Spleen (tissue), 13 donors: ENCODE results near the gene GRIK4. TPM values are rescaled to one million over a fixed set of nuclear protein-coding genes. Genes with fewer than 3 reads are reported as not detected.
A peak's percentile ranks its signal among the peaks of the same experiment; 100 is the strongest.

ENCODE experiments used
- DNase-seq: peaks from one replicate; pipeline ENCODE4 v3.0.0-alpha.2; 2020
- H3K27ac ChIP-seq, 8 donors: fragments of 200-600 bp; sonication (generic) in 7 of 8; 1 replicate in 4 of 8; 2 replicates in 4 of 8; pipeline versions ENCODE4 v1.5.0 to v1.8.0; 2016 to 2021; ENCODE audit warnings: inconsistent platforms in 4 of 8, mild to moderate bottlenecking in 4 of 8, moderate library complexity in 1 of 8
- H3K27me3 ChIP-seq, 7 donors: fragments of 200-600 bp; sonication (generic) in 6 of 7; replicated peaks in 1 of 7; 1 replicate in 4 of 7; 2 replicates in 3 of 7; pipeline versions ENCODE4 v1.5.0 to v1.8.0; 2016 to 2021; ENCODE audit warnings: inconsistent platforms in 3 of 7, mild to moderate bottlenecking in 1 of 7
- H3K36me3 ChIP-seq, 6 donors: fragments of 200-600 bp; sonication (generic) in 5 of 6; 1 replicate in 4 of 6; 2 replicates in 2 of 6; pipeline versions ENCODE4 v1.5.0 to v1.8.0; 2016 to 2021; ENCODE audit warnings: inconsistent platforms in 2 of 6
- H3K4me1 ChIP-seq, 6 donors: fragments of 200-600 bp; sonication (generic) in 5 of 6; 1 replicate in 3 of 6; 2 replicates in 3 of 6; pipeline versions ENCODE4 v1.5.0 to v1.8.0; 2016 to 2021; ENCODE audit warnings: inconsistent platforms in 3 of 6
- H3K4me3 ChIP-seq, 8 donors: fragments of 200-600 bp; sonication (generic) in 7 of 8; 1 replicate in 4 of 8; 2 replicates in 4 of 8; pipeline versions ENCODE4 v1.5.0 to v1.8.0; 2016 to 2021; ENCODE audit warnings: inconsistent platforms in 4 of 8, mild to moderate bottlenecking in 4 of 8, moderate library complexity in 2 of 8
- H3K9me3 ChIP-seq, 8 donors: fragments of 200-600 bp; sonication (generic) in 7 of 8; 1 replicate in 4 of 8; 2 replicates in 4 of 8; pipeline versions ENCODE4 v1.5.0 to v1.8.0; 2016 to 2021; ENCODE audit warnings: inconsistent platforms in 4 of 8
- POLR2A ChIP-seq, 3 donors: fragments of 450-650 bp; IDR thresholded peaks; one replicate each; pipeline ENCODE4 v1.5.1; 2017; ENCODE audit warnings: antibody characterized with exemption in 3 of 3, mild to moderate bottlenecking in 1 of 3
- POLR2AphosphoS5 ChIP-seq, 3 donors: sonication (generic); formaldehyde crosslinking; IDR thresholded peaks; one replicate each; pipeline ENCODE4 v1.5.1; 2017; ENCODE audit warnings: antibody characterized with exemption in 3 of 3
- WGBS, 5 donors: extraction: QIAGEN DNeasy Blood & Tissue Kit in 3 of 5; methylation state at CpG; one replicate each; pipeline versions ENCODE4 v1.1.5 to v1.1.7; 2013 to 2018; 5-methylcytosine and 5-hydroxymethylcytosine counted together
- intact Hi-C: fragments of 100-400 bp; cut with DNase I; formaldehyde crosslinking; loops from one replicate; pipeline ENCODE4 v1.15.0; 2023; ENCODE audit warnings: low total_unique reads
- long read RNA-seq, 2 donors: transcript quantifications; one replicate each; lab custom pipeline, GENCODE V29; 2026
- polyA plus RNA-seq, 3 donors: library from polyadenylated mRNA; stranded (reverse); fragments of 200-250 nt; gene quantifications; one replicate each; pipeline ENCODE4 v1.2.1, GENCODE V29; 2013
- total RNA-seq, 7 donors: library from RNA; depleted of rRNA in 3 of 7; stranded (reverse); fragments of >200 nt in 3 of 7; fragmentation: NEBNext Ultra II Directional in 4 of 7; extraction: Animal tissue kit (Norgen Biotek cat#: 25700) in 4 of 7; gene quantifications; one replicate each; pipeline versions ENCODE4 v1.1.0 to v1.2.1, GENCODE V29; 2016 to 2021
- TF ChIP-seq, protein P1 (sequence below), 11 experiments: fragments of 200-600 bp in 7 of 11; fragments of 450-650 bp in 4 of 11; sonication (generic) in 4 of 11; IDR thresholded peaks in 8 of 11; conservative IDR thresholded peaks in 3 of 11; 1 replicate in 7 of 11; 2 replicates in 4 of 11; pipeline versions ENCODE4 v1.4.0 to v1.8.0; 2016 to 2021; ENCODE audit warnings: antibody characterized with exemption in 11 of 11, inconsistent platforms in 4 of 11, mild to moderate bottlenecking in 1 of 11
- donor health status: healthy with polysubstance abuse.
- donor health status: DM: no; HTN: no; CAD: no; lungs with moderate emphysema.
- donor health status: DM: no; HTN: no; CAD: no.
- donor health status: Bipolar disorder and iron deficiency.
- donor health status: healthy.
- donor health status: DM: no; HTN: no; CAD: no.
- donor health status: DM: yes; HTN: yes; CAD: no.

Gene GRIK4, protein sequence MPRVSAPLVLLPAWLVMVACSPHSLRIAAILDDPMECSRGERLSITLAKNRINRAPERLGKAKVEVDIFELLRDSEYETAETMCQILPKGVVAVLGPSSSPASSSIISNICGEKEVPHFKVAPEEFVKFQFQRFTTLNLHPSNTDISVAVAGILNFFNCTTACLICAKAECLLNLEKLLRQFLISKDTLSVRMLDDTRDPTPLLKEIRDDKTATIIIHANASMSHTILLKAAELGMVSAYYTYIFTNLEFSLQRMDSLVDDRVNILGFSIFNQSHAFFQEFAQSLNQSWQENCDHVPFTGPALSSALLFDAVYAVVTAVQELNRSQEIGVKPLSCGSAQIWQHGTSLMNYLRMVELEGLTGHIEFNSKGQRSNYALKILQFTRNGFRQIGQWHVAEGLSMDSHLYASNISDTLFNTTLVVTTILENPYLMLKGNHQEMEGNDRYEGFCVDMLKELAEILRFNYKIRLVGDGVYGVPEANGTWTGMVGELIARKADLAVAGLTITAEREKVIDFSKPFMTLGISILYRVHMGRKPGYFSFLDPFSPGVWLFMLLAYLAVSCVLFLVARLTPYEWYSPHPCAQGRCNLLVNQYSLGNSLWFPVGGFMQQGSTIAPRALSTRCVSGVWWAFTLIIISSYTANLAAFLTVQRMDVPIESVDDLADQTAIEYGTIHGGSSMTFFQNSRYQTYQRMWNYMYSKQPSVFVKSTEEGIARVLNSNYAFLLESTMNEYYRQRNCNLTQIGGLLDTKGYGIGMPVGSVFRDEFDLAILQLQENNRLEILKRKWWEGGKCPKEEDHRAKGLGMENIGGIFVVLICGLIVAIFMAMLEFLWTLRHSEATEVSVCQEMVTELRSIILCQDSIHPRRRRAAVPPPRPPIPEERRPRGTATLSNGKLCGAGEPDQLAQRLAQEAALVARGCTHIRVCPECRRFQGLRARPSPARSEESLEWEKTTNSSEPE
- total RNA-seq: 1 to 10 TPM in 4 of 7 donors, under 1 TPM in 3; 0.40 to 2.4 (median 1.7) TPM
- under 1 TPM; 0.04 to 0.19 (median 0.14) TPM for polyA plus RNA-seq
- long read RNA-seq, donor 1: 0 reads
- long read RNA-seq, donor 2: 0 reads

DNA sequence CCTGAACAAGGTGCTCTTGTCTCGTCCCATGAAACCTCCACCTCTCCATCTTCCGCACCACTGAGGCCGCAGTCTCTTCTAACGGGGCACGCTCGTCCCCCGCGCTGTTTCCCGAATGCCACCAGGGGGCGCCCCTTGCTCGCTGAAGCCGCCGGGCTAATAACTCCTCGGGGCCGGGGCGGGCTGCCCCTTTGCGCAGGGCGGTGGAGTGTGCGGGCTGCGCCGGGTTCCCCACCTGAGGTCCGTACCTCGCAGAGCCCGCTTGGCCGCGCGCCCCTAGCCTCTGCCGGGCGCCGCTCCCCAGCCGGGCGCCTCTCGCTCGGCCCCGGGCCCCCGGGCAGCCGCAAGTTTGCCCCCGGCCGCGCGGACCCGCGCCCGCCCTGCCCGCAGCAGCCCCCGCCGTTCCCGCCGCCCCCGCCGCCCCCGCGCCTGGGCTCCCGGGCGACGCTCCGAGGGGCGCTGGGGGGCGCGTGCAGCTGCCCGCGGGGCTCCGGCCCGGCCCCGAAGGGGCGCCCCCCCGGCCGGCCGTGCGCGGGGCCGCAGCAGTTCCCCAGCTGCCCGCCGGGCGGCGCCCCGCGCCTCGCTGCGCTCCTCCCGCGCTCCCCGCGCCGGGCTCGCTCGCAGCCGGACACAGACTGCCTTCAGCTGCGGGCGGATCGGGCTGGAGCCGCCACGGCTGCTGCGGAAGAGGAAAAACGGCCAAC lies at the start of gene GRIK4:
GRIK4 (plus strand) TSS at position 633 of the 704 bp plus-strand sequence. CDS start 148,571 bp downstream, outside the sequence.
- 0 to 3% (median 1%) methylated on average over 21 to 95 of the region's 95 CpGs for WGBS, 5 donors
- peaks cover 0 to 12% (median 4%) of the 10 kb centered on the region in 6 donors for H3K4me1 ChIP-seq
- no peaks in the 10 kb centered on the region for H3K36me3 ChIP-seq
- H3K27ac ChIP-seq: no peak within 1 kb of the TSS
- peaks cover 0 to 95% (median 24%) of the 10 kb centered on the region in 7 donors for H3K27me3 ChIP-seq
- intact Hi-C loops: loop anchor here (2.0 to 10.0 kb wide), 2 partner anchors 172 to 294 kb away; no protein-coding TSS in a partner anchor
- peak within 1 kb of the TSS in 7 of 8 donors; percentile 20 to 68 (median 34) for H3K4me3 ChIP-seq
- H3K9me3 ChIP-seq: no peaks in the 10 kb centered on the region
- TF ChIP-seq, protein P1, sequence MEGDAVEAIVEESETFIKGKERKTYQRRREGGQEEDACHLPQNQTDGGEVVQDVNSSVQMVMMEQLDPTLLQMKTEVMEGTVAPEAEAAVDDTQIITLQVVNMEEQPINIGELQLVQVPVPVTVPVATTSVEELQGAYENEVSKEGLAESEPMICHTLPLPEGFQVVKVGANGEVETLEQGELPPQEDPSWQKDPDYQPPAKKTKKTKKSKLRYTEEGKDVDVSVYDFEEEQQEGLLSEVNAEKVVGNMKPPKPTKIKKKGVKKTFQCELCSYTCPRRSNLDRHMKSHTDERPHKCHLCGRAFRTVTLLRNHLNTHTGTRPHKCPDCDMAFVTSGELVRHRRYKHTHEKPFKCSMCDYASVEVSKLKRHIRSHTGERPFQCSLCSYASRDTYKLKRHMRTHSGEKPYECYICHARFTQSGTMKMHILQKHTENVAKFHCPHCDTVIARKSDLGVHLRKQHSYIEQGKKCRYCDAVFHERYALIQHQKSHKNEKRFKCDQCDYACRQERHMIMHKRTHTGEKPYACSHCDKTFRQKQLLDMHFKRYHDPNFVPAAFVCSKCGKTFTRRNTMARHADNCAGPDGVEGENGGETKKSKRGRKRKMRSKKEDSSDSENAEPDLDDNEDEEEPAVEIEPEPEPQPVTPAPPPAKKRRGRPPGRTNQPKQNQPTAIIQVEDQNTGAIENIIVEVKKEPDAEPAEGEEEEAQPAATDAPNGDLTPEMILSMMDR (IDR thresholded peaks at IDR 0.05 in 8 of 11, conservative IDR thresholded peaks at IDR 0.05 in 3 of 11): peak; percentile 83 to 94 (median 91)
- TF ChIP-seq POLR2AphosphoS5 (IDR thresholded peaks at IDR 0.05) (peak in 1 of 3 donors; percentile 43), POLR2A (IDR thresholded peaks at IDR 0.05) (no peak)
- peak; percentile 94 for DNase-seq

DNA sequence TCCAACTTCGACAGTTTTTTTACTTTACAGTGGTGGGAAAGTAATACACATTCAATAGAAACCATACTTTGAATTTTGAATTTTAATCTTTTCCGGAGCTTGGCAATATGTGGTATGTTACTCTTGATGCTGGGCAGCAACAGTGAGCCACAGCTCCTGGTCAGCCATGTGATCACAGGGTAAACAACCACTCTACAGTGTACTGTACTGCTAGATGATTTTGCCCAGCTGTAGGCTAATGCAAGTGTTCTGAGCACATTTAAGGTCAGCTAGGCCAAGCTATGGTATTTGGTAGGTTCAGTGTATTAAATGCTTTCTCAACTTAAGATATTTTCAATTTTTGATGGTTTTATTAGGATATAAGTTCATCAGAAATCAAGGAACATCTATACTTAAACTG lies 48.7 kb upstream of the GRIK4 start:
- no peaks in the 10 kb centered on the region for H3K9me3 ChIP-seq
- no peak overlapping the region for H3K4me3 ChIP-seq
- no peaks in the 10 kb centered on the region for H3K27me3 ChIP-seq
- TF ChIP-seq POLR2A (IDR thresholded peaks at IDR 0.05): no peak
- no peak for TF ChIP-seq POLR2AphosphoS5 (IDR thresholded peaks at IDR 0.05)
- TF ChIP-seq, protein P1 (IDR thresholded peaks at IDR 0.05 in 8 of 11, conservative IDR thresholded peaks at IDR 0.05 in 3 of 11): no peak
- H3K36me3 ChIP-seq: peaks cover 0 to 98% (median 65%) of the 10 kb centered on the region in 6 donors
- no peak for DNase-seq
- no peak overlapping the region for H3K27ac ChIP-seq
- intact Hi-C loops: no loop called here
- no peaks in the 10 kb centered on the region for H3K4me1 ChIP-seq
- 91 to 94% (median 94%) methylated on average over 2 of the region's 2 CpGs for WGBS, 5 donors

DNA sequence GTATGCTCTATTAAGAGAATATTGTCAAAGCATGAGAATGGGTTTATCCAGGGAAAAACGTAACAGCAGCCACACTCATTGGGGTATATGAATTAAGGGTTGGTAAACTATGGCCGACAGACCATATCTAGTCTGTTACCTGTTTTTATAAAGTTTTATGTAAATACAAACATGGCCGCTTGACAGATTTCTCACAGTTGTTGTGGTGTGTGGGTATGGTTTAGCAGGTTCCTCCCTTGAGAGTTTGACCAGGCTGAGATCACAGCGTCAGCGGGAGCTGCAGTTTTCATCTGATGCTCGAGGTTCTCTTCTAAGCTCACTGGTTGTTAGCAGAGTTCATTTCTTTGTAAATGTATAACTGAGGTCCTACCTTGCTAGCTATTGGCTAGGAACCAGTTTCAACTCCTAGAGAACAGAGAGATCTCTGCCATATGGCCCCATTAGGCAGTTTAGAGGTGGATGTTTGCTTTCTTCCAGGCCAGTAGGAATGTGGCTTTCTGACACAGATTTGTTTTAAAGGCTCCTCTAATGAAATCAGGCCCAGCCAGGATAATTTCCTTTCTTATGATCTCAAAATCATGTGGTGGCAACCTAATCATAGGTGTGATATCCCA lies 45.5 kb upstream of the GRIK4 start:
- Histone ChIP-seq H3K4me3 (no peak overlapping the region), H3K9me3 (no peaks in the 10 kb centered on the region), H3K4me1 (no peaks in the 10 kb centered on the region), H3K27me3 (no peaks in the 10 kb centered on the region), H3K27ac (no peak overlapping the region), H3K36me3 (peaks cover 0 to 98% (median 50%) of the 10 kb centered on the region in 6 donors)
- intact Hi-C loops: no loop called here
- WGBS, 5 donors: 73 to 89% (median 83%) methylated on average over 6 of the region's 6 CpGs
- no peak for DNase-seq
- TF ChIP-seq, protein P1 (IDR thresholded peaks at IDR 0.05 in 8 of 11, conservative IDR thresholded peaks at IDR 0.05 in 3 of 11): no peak
